HepG2 (cell line): Measurements from ENCODE around the gene ARIH2. TPM values are rescaled to one million over a fixed set of nuclear protein-coding genes. Genes with fewer than 3 reads are reported as not detected.
A peak's percentile ranks its signal among the peaks of the same experiment; 100 is the strongest.

Experiments used
- FOXM1 ChIP-seq: sonication (generic); formaldehyde crosslinking; IDR thresholded peaks from 2 replicates; pipeline ENCODE4 v1.5.0; 2020; ENCODE audit warnings: missing genetic modification reagents
- KDM1A ChIP-seq: IDR thresholded peaks from 2 replicates; pipeline ENCODE4 v1.6.1; 2016; ENCODE audit warnings: missing compliant biosample characterization
- LCORL ChIP-seq, 2 experiments: fragments of 450-650 bp in 1 of 2; sonication (generic) in 1 of 2; formaldehyde crosslinking in 1 of 2; IDR thresholded peaks; 2 replicates each; pipeline versions ENCODE4 v1.5.0 to v1.6.1; 2017 to 2020; ENCODE audit warnings: antibody characterized with exemption in 1 of 2, missing genetic modification reagents in 1 of 2
- MYNN ChIP-seq: sonication (generic); formaldehyde crosslinking; IDR thresholded peaks from 2 replicates; pipeline ENCODE4 v1.4.0; 2020; ENCODE audit warnings: mild to moderate bottlenecking, low read depth, missing genetic modification reagents
- RARG ChIP-seq: sonication (generic); formaldehyde crosslinking; IDR thresholded peaks from 2 replicates; pipeline ENCODE4 v1.4.0; 2020; ENCODE audit warnings: low read depth, mild to moderate bottlenecking, missing genetic modification reagents
- ZFP36L1 ChIP-seq: sonication (generic); formaldehyde crosslinking; IDR thresholded peaks from 2 replicates; pipeline ENCODE4 v1.8.0; 2022; ENCODE audit warnings: mild to moderate bottlenecking, missing genetic modification reagents, moderate library complexity
- ZMYM3 ChIP-seq: sonication (generic); formaldehyde crosslinking; IDR thresholded peaks from 2 replicates; pipeline ENCODE4 v1.5.1; 2020; ENCODE audit warnings: mild to moderate bottlenecking, missing genetic modification reagents
- ZNF24 ChIP-seq: fragments of 450-650 bp; IDR thresholded peaks from 2 replicates; pipeline ENCODE4 v1.6.1; 2017; ENCODE audit warnings: antibody characterized with exemption, mild to moderate bottlenecking
- ZNF557 ChIP-seq: sonication (generic); formaldehyde crosslinking; IDR thresholded peaks from 2 replicates; pipeline ENCODE4 v1.4.0; 2020; ENCODE audit warnings: missing genetic modification reagents
- ZNF672 ChIP-seq: sonication (generic); formaldehyde crosslinking; IDR thresholded peaks from 2 replicates; pipeline ENCODE4 v1.8.1; 2022; ENCODE audit warnings: missing genetic modification reagents
- ZNF790 ChIP-seq: sonication (generic); formaldehyde crosslinking; IDR thresholded peaks from 2 replicates; pipeline ENCODE4 v1.8.0; 2022; ENCODE audit warnings: missing genetic modification reagents, mild to moderate bottlenecking, borderline replicate concordance
- polyA plus RNA-seq, 8 experiments: library from polyadenylated mRNA; depleted of rRNA in 3 of 8; stranded (reverse) in 7 of 8; unstranded in 1 of 8; fragments of >200 nt; fragmentation: Illumina TruSeq in 4 of 8; extraction: Trizol in 4 of 8; gene quantifications; 2 replicates each; pipeline versions ENCODE4 v1.2.1 to v1.2.3, GENCODE V29; 2011 to 2016; ENCODE audit warnings: low read depth in 4 of 8, missing spikeins in 1 of 8, mixed read lengths in 1 of 8; ENCODE audit not compliant: insufficient read depth in 1 of 8
- total RNA-seq, 5 experiments: library from RNA; depleted of rRNA; stranded (reverse); fragments of >200 nt; fragmentation: Illumina TruSeq; extraction: Trizol; gene quantifications; 2 replicates each; pipeline ENCODE4 v1.2.3, GENCODE V29; 2016; ENCODE audit warnings: low read depth in 1 of 5
- TF ChIP-seq, protein P1 (sequence below): sonication (generic); formaldehyde crosslinking; IDR thresholded peaks from 2 replicates; pipeline ENCODE4 v1.9.0; 2021; ENCODE audit warnings: missing genetic modification reagents, mild to moderate bottlenecking, borderline replicate concordance
- TF ChIP-seq, protein P2 (sequence below): sonication (generic); formaldehyde crosslinking; IDR thresholded peaks from 2 replicates; pipeline ENCODE4 v1.4.0; 2020; ENCODE audit warnings: missing genetic modification reagents
- TF ChIP-seq, protein P3 (sequence below): sonication (generic); formaldehyde crosslinking; IDR thresholded peaks from 2 replicates; pipeline ENCODE4 v1.4.0; 2020; ENCODE audit warnings: missing genetic modification reagents
- TF ChIP-seq, protein P4 (sequence below): sonication (generic); formaldehyde crosslinking; IDR thresholded peaks from 2 replicates; pipeline ENCODE4 v1.5.0; 2020; ENCODE audit warnings: missing genetic modification reagents, mild to moderate bottlenecking, borderline replicate concordance
- TF ChIP-seq, protein P5 (sequence below): sonication (generic); formaldehyde crosslinking; IDR thresholded peaks from 2 replicates; pipeline ENCODE4 v1.5.1; 2020; ENCODE audit warnings: mild to moderate bottlenecking, missing genetic modification reagents
- TF ChIP-seq, protein P6 (sequence below), 2 experiments: sonication (generic) in 1 of 2; formaldehyde crosslinking in 1 of 2; IDR thresholded peaks; 2 replicates each; pipeline versions ENCODE4 v1.4.0 to v1.6.1; 2018 to 2020; ENCODE audit warnings: missing genetic modification reagents in 2 of 2, borderline replicate concordance in 1 of 2, low read depth in 1 of 2, mild to moderate bottlenecking in 1 of 2, missing biosample characterization in 1 of 2
- TF ChIP-seq, protein P7 (sequence below): sonication (generic); formaldehyde crosslinking; IDR thresholded peaks from 2 replicates; pipeline ENCODE4 v1.5.0; 2020; ENCODE audit warnings: missing genetic modification reagents

The ARIH2 gene
- total and polyA plus RNA-seq, 2 of the 13 experiments (the other 11 are each of a cell fraction or from before 2014, with no cell fraction given): 64.8 to 83.3 TPM

DNA sequence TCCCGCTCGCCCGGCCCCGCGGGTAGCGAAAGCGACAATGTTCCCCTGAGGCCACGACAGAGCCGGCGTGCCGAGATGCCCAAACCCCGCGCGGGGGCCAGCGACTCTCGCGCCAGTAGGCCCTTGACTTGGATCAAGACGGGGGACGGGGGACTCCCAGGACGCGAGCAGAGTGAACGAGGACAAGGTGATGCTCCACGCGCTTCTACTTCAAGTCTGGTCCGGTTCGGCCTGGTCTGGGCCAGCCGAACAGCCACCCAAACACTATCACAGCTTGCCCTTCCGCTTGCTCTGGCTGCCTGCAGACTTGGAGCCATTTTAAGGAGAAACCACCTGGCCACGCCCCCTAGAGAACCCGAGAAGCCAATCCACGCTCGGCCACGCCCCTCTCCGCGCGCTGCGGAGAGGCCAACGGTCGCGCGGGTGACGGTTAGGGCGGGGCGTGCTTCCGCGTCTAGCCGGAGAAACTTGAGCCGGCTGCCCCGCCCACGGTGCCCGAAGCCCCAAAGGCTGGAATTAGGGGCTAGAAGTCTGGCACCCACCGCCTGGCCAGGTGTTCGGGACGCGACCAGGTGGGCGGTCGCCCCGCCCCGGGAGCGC lies 102.7 kb downstream of the ARIH2 start (continued):
- TF ChIP-seq, protein P1, sequence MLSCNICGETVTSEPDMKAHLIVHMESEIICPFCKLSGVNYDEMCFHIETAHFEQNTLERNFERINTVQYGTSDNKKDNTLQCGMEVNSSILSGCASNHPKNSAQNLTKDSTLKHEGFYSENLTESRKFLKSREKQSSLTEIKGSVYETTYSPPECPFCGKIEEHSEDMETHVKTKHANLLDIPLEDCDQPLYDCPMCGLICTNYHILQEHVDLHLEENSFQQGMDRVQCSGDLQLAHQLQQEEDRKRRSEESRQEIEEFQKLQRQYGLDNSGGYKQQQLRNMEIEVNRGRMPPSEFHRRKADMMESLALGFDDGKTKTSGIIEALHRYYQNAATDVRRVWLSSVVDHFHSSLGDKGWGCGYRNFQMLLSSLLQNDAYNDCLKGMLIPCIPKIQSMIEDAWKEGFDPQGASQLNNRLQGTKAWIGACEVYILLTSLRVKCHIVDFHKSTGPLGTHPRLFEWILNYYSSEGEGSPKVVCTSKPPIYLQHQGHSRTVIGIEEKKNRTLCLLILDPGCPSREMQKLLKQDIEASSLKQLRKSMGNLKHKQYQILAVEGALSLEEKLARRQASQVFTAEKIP (CRISPR knock-in tag): no peak
- TF ChIP-seq ZMYM3: no peak
- no peak for TF ChIP-seq ZNF672 (CRISPR knock-in tag)
- TF ChIP-seq, protein P2, sequence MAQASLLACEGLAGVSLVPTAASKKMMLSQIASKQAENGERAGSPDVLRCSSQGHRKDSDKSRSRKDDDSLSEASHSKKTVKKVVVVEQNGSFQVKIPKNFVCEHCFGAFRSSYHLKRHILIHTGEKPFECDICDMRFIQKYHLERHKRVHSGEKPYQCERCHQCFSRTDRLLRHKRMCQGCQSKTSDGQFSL: no peak
- peak; percentile 80 for TF ChIP-seq RARG (CRISPR knock-in tag)
- TF ChIP-seq ZNF790: 0 out of 2 replicates have a peak, but pooled peaks have one; percentile 52
- no peak for TF ChIP-seq LCORL (IDR thresholded peaks at IDR 0.05)
- peak; percentile 63; the same call in 1 of the 2 replicates for TF ChIP-seq LCORL (CRISPR knock-in tag; IDR thresholded peaks at IDR 0.05)
- TF ChIP-seq, protein P3, sequence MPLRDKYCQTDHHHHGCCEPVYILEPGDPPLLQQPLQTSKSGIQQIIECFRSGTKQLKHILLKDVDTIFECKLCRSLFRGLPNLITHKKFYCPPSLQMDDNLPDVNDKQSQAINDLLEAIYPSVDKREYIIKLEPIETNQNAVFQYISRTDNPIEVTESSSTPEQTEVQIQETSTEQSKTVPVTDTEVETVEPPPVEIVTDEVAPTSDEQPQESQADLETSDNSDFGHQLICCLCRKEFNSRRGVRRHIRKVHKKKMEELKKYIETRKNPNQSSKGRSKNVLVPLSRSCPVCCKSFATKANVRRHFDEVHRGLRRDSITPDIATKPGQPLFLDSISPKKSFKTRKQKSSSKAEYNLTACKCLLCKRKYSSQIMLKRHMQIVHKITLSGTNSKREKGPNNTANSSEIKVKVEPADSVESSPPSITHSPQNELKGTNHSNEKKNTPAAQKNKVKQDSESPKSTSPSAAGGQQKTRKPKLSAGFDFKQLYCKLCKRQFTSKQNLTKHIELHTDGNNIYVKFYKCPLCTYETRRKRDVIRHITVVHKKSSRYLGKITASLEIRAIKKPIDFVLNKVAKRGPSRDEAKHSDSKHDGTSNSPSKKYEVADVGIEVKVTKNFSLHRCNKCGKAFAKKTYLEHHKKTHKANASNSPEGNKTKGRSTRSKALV: no peak; the same call in none of the 2 replicates
- no peak for TF ChIP-seq ZNF557 (CRISPR knock-in tag)
- TF ChIP-seq KDM1A: no peak
- TF ChIP-seq, protein P4, sequence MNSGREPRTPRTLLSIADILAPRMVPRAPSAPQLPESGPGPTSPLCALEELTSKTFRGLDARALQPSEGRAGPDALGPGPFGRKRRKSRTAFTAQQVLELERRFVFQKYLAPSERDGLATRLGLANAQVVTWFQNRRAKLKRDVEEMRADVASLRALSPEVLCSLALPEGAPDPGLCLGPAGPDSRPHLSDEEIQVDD (CRISPR knock-in tag): no peak
- TF ChIP-seq, protein P5, sequence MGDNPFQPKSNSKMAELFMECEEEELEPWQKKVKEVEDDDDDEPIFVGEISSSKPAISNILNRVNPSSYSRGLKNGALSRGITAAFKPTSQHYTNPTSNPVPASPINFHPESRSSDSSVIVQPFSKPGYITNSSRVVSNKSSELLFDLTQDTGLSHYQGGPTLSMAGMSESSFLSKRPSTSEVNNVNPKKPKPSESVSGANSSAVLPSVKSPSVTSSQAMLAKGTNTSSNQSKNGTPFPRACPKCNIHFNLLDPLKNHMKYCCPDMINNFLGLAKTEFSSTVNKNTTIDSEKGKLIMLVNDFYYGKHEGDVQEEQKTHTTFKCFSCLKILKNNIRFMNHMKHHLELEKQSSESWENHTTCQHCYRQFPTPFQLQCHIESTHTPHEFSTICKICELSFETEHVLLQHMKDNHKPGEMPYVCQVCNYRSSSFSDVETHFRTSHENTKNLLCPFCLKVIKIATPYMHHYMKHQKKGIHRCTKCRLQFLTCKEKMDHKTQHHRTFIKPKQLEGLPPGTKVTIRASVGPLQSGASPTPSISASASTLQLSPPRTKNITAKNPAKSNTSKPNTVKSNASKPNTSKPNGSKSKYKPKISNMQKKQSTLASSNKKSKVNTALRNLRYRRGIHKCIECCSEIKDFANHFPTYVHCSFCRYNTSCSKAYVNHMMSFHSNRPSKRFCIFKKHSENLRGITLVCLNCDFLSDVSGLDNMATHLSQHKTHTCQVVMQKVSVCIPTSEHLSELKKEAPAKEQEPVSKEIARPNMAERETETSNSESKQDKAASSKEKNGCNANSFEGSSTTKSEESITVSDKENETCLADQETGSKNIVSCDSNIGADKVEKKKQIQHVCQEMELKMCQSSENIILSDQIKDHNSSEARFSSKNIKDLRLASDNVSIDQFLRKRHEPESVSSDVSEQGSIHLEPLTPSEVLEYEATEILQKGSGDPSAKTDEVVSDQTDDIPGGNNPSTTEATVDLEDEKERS: peak; percentile 55; the same call in 1 of the 2 replicates
- TF ChIP-seq, protein P6, sequence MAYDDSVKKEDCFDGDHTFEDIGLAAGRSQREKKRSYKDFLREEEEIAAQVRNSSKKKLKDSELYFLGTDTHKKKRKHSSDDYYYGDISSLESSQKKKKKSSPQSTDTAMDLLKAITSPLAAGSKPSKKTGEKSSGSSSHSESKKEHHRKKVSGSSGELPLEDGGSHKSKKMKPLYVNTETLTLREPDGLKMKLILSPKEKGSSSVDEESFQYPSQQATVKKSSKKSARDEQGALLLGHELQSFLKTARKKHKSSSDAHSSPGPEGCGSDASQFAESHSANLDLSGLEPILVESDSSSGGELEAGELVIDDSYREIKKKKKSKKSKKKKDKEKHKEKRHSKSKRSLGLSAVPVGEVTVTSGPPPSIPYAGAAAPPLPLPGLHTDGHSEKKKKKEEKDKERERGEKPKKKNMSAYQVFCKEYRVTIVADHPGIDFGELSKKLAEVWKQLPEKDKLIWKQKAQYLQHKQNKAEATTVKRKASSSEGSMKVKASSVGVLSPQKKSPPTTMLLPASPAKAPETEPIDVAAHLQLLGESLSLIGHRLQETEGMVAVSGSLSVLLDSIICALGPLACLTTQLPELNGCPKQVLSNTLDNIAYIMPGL (CRISPR knock-in tag; IDR thresholded peaks at IDR 0.05; ENCODE audit: borderline replicate concordance in 1 of 2, low read depth in 1 of 2): no peak
- TF ChIP-seq MYNN (CRISPR knock-in tag): 0 out of 2 replicates have a peak, but pooled peaks have one; percentile 20
- TF ChIP-seq FOXM1 (CRISPR knock-in tag): no peak
- TF ChIP-seq ZNF24: no peak
- TF ChIP-seq, protein P7, sequence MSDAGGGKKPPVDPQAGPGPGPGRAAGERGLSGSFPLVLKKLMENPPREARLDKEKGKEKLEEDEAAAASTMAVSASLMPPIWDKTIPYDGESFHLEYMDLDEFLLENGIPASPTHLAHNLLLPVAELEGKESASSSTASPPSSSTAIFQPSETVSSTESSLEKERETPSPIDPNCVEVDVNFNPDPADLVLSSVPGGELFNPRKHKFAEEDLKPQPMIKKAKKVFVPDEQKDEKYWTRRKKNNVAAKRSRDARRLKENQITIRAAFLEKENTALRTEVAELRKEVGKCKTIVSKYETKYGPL: no peak; the same call in 1 of the 2 replicates
- peak; percentile 14; the same call in 1 of the 2 replicates for TF ChIP-seq ZFP36L1 (CRISPR knock-in tag)
